SH-SY5Y (cell line): Measurements from ENCODE around the gene ETFB.

Experiments used
- GATA2 ChIP-seq: IDR thresholded peaks from 2 replicates; pipeline ENCODE4 v1.6.1; 2011; ENCODE audit warnings: mild to moderate bottlenecking, low read depth, low read length
- GATA3 ChIP-seq: IDR thresholded peaks from 2 replicates; pipeline ENCODE4 v1.6.1; 2011; ENCODE audit warnings: low read depth, mild to moderate bottlenecking, low read length, moderate library complexity

ETFB gene

GRCh38 chr19:51317376-51317775, 48.8 kb downstream of the ETFB start:
- no peak for TF ChIP-seq GATA2
- TF ChIP-seq GATA3 = no peak

- TF ChIP-seq GATA3 (no peak), GATA2 (no peak)
Observed at GRCh38 chr19:51316688-51317087, 49.5 kb downstream of the ETFB start.

DNA sequence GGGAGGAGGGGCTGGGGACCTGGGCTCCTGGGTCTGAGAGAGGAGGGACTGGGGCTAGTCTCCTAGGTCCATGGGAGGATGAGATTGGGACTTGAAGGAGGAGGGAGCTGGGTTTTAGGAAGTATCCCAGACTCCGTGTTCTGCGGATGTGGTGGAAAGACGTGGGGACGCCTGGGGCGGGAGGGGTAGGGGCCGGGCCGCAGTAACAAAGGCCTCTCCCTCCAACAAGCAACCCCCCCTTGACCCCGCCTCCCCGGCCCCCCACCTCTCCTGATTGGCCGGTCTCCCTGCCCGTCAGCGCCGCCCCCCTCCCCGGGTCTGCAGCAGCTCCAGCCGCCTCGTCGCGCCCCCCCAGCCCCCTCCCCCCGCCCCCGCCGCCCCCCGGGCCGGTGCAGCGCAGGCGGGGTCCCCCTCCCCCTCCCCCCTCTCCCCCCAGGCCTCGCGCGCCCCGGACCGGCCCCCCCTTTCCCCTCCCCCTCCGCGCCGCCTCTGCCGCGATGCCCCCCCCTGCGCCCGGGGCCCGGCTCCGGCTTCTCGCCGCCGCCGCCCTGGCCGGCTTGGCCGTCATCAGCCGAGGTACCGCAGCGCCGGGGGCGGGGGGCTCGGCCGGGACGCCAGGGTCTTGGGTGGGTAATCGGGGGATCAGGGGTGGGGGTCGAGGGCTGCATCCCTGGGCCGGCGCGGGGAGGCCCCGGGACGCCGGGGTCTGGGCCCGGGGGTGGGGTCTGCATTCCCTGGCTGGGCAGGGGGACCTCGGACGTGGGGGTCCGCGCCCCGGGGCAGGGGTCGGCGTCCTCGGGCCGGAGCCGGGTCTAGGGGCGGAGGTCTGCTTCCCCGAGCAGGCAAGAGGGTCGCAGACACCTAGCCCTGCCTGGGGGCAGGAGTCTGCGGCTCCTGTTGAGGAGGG, 54.6 kb downstream of the ETFB start, which contains the start of gene IGLON5:
Gene IGLON5 (plus strand): TSS at position 294 of the 907 bp plus-strand sequence. CDS start 204 bp downstream, at position 498.
- TF ChIP-seq GATA2 (no peak), GATA3 (no peak)

- TF ChIP-seq GATA2 = no peak
- no peak for TF ChIP-seq GATA3
Observed at GRCh38 chr19:51305479-51305878, 60.7 kb downstream of the ETFB start.

DNA sequence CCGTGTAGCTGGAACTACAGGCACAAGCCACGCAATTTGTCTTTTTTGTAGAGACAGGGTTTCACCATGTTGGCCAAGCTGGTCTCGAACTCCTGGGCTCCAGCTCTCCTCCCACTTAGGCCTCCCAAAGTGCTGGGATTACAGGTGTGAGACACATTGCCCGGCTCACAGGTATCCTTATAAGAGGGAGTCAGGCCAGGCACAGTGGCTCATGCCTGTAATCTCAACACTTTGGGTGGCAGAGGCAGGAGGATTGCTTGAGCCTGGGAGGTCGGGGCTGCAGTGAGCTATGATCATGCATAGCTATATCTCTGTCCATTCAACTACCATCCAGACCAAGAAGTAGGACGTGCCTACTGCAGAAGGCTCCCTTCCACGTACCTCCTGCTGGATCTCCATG, 64.9 kb downstream of the ETFB start:
- no peak for TF ChIP-seq GATA2
- TF ChIP-seq GATA3 = no peak

GRCh38 chr19:51297406-51297805, 68.8 kb downstream of the ETFB start:
- TF ChIP-seq GATA3 = no peak
- no peak for TF ChIP-seq GATA2

GRCh38 chr19:51296336-51297093, 69.7 kb downstream of the ETFB start:
- TF ChIP-seq GATA3 (no peak), GATA2 (no peak)

DNA sequence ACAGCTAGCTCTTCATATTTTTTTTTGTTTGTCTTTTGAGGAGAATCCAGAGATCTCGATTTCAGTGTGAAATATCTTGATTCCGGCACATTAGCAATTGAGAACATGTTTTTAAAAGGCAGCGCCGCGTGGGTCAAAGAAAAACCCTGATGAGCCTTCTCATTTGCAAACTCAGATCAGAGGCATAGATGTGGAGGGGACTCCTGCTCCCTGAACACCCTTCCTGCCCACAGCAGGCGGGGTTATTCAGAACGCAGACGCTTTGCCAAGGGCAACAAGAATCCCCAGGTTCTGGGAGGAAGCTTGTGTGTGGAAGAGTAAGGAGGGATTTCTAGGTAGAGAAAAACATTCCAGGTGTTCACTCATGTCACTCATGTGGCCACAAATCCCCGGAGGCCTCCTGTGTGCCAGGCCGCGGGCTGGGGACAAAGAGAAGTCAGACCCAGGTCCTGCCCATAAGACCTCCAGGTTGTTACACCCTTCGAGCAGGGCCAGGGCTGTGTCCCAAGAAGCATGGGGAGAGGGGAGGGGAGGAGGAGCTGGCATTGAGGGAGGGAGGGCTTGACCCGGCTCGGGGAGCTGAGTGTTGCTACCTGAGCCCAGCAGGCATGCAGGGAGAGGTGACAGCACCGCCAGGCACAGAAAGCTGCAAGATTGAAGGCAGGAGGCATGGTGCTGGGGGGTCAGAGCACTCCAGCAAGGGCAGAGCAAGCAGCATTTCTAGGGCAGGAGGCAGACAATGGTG, 70.6 kb downstream of the ETFB start:
- TF ChIP-seq GATA2 (no peak), GATA3 (no peak)
